Vagina (tissue), 2 donors: ENCODE data around the gene ERBB4.

ENCODE experiments used
- CTCF ChIP-seq, 3 experiments: fragments of 450-650 bp in 2 of 3; fragments of 200-600 bp in 1 of 3; sonication (generic) in 1 of 3; IDR thresholded peaks; one replicate each; pipeline ENCODE4 v1.5.1; 2017 to 2019; ENCODE audit warnings: antibody characterized with exemption in 3 of 3, mild to moderate bottlenecking in 2 of 3, moderate library complexity in 2 of 3
- POLR2A ChIP-seq, 2 donors: fragments of 450-650 bp; IDR thresholded peaks; one replicate each; pipeline ENCODE4 v1.6.1; 2017; ENCODE audit warnings: antibody characterized with exemption in 2 of 2, mild to moderate bottlenecking in 2 of 2, moderate library complexity in 2 of 2

DNA sequence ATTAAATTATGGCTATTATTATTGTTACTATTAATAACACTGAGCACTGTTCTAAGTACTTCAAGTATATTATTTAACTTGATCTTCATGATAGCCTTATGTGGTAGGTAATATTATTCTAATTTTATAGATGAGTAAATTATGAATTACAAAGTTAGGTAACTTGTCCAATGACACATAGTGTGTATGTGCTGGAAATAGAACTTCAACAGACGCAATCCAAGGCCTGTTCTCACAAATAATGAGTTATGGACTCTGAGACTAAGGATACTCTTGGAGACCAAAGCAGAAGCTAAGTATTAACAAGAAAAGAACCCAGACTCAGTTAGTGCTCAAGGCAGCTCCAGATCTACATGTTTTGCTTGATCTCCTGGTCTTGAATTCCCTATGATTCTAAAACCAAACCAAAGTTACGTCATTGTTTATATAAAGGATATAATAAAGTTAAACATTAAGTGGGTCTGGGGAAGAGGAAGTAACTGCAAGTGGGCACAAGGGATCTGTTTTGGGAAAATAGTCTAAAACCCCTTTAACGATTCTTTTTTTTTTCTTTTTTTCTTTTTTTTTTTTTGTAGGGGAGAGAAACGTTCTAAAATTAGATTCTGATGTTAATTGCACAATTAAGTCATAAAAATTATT lies 211.3 kb downstream of the ERBB4 start:
- TF ChIP-seq CTCF (IDR thresholded peaks at IDR 0.05) (no peak), POLR2A (IDR thresholded peaks at IDR 0.05) (no peak)
